ENCODE data around the gene EEF1AKMT3. TPM values are rescaled to one million over a fixed set of nuclear protein-coding genes. Genes with fewer than 3 reads are reported as not detected.
A peak's percentile ranks its signal among the peaks of the same experiment; 100 is the strongest.

Gene EEF1AKMT3
- total RNA-seq, 5 donors from 2014 or later (not counting 1 experiment from before 2014, with no cell fraction given) = 2.4 to 5.1 (median 3.4) TPM

DNA sequence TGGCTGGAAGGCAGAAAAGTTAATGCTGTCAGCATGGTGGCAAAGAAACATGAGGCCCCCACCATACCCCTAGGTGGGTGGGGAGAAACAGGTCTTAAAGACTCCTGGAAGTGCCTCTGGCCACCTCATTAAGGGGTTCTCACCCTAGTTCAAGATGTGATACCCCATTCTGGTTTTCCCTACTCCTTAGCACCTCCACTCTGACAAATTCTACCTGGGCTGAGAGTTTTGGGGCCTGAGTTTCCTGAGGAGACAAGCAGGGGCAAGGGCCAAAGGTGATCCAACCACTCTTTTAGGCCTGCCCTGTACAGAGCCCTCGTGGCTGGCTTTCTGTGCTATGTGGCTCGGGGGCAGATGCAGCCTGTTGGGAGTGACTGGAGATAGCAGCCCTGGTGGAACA, 54.0 kb downstream of the EEF1AKMT3 start:
- Histone ChIP-seq H3K4me3 (ENCODE audit: control insufficient read depth in 1 of 2, extremely low read depth in 1 of 2, low read length in 1 of 2) (no peak overlapping the region), H3K36me3 (ENCODE audit: control insufficient read depth in 2 of 2, extremely low read depth in 1 of 2, insufficient read depth in 1 of 2, low read length in 1 of 2) (peaks cover 15 to 84% of the 10 kb centered on the region in 2 donors), H3K27ac (ENCODE audit: low read length) (no peak overlapping the region), H3K9me3 (no peaks in the 10 kb centered on the region), H3K27me3 (replicated peaks in 1 of 2; ENCODE audit: control insufficient read depth in 2 of 2, extremely low read depth in 1 of 2, insufficient read depth in 2 of 2, low read length in 1 of 2) (no peaks in the 10 kb centered on the region), H3K4me1 (ENCODE audit: control insufficient read depth in 1 of 2, extremely low read depth in 1 of 2, insufficient read depth in 2 of 2, low read length in 2 of 2) (peaks cover 2 to 21% of the 10 kb centered on the region in 2 experiments)
- Mint-ChIP-seq H3K4me3 (no peak overlapping the region), H3K4me1 (peaks cover 25 to 34% (median 33%) of the 10 kb centered on the region in 3 donors), H3K27ac (no peak overlapping the region), H3K27me3 (no peaks in the 10 kb centered on the region), H3K36me3 (peaks cover 47% of the 10 kb centered on the region), H3K9me3 (no peaks in the 10 kb centered on the region)
- ChIA-PET POLR2A (no interaction called here), CTCF (no interaction called here)
- ATAC-seq (replicated peaks in 1 of 4) (no peak), DNase-seq (no peak)
- WGBS (ENCODE audit: insufficient coverage) = 100% methylated on average over 2 of the region's 2 CpGs

DNA sequence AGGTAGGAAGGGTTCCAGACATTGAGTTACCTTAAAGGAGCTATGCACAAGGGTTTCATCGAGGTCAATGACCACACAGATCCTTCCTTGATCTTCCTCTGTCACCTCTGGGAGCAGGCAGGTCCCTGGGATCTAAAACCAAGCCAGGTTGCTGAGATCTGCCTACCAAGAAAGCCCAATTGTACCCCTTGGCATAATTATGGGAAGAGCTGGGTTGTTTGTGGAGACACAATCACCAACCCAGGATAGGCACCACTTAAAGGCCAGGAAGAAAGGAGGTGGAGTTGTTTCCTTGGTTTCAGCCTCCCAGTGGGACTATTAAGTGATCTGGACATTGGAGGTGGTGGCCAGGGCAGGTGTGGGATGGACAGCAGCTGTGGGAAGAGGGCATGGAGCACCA, 54.6 kb downstream of the EEF1AKMT3 start:
- ATAC-seq (replicated peaks in 1 of 4) = no peak
- Histone ChIP-seq H3K9me3 (no peaks in the 10 kb centered on the region), H3K4me1 (ENCODE audit: control insufficient read depth in 1 of 2, extremely low read depth in 1 of 2, insufficient read depth in 2 of 2, low read length in 2 of 2) (peaks cover 8 to 26% of the 10 kb centered on the region in 2 experiments), H3K27me3 (replicated peaks in 1 of 2; ENCODE audit: control insufficient read depth in 2 of 2, extremely low read depth in 1 of 2, insufficient read depth in 2 of 2, low read length in 1 of 2) (no peaks in the 10 kb centered on the region), H3K4me3 (ENCODE audit: control insufficient read depth in 1 of 2, extremely low read depth in 1 of 2, low read length in 1 of 2) (no peak overlapping the region), H3K36me3 (ENCODE audit: control insufficient read depth in 2 of 2, extremely low read depth in 1 of 2, insufficient read depth in 1 of 2, low read length in 1 of 2) (peaks cover 15 to 83% of the 10 kb centered on the region in 2 donors), H3K27ac (ENCODE audit: low read length) (no peak overlapping the region)
- H3K27ac Mint-ChIP-seq = peak overlapping the region in 1 of 2 donors; percentile 39
- CTCF ChIA-PET = interaction anchor here in 1 of 2 donors (1.1 to 1.7 kb wide), 2 partner anchors 24 to 29 kb away, joined by 3 to 4 read pairs; no protein-coding TSS in a partner anchor
- H3K36me3 Mint-ChIP-seq = peaks cover 47% of the 10 kb centered on the region
- POLR2A ChIA-PET = interaction anchor here in 1 of 2 donors (0.5 to 1.0 kb wide), 2 partner anchors 10 to 82 kb away, joined by 3 to 4 read pairs; partner anchors contain the start of gene TSPAN31
- H3K4me3 Mint-ChIP-seq = no peak overlapping the region
- H3K9me3 Mint-ChIP-seq = no peaks in the 10 kb centered on the region
- no peak for DNase-seq
- 100% methylated on average over 1 of the region's 1 CpG for WGBS (ENCODE audit: insufficient coverage)
- H3K27me3 Mint-ChIP-seq = no peaks in the 10 kb centered on the region
- peaks cover 31 to 39% (median 39%) of the 10 kb centered on the region in 3 donors for H3K4me1 Mint-ChIP-seq

DNA sequence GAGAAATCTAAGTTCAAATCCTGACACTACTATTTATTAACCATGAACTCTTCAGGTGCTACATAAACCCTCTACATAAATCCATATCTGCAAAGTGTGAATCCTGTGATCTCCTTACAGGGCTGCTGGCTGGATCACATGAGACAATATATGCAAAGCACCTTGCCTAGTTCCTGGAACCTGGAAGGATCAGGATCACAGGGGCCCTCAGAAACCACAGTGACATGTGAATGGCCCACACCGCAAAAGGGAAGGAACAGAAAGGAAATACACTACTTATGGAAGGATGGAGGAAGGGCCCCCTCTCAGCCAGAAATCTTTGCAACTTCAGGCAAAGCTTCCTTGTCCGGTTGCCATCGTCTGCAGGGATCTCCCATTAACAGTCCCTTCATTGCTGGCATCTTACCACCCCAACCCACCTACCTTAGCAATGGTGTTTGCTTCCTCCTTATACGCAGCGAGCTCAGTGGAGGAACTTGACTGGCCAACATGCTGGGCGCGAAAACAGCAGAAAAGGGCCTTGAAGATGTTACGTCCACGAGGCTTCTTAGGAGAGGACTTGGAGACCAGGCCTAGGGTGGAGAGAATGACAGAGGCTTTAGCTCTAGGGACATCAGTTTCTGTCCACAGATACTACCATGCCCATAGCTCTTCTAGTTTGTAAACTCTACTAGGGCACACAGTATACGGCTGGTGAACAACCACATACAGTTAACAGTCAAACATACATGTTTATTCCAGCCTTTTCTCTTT, 56.8 kb downstream of the EEF1AKMT3 start:
- Mint-ChIP-seq H3K27ac (no peak overlapping the region), H3K27me3 (no peaks in the 10 kb centered on the region), H3K9me3 (no peaks in the 10 kb centered on the region), H3K4me3 (peak overlapping the region in 1 of 3 donors; percentile 30), H3K4me1 (peaks cover 50 to 61% (median 57%) of the 10 kb centered on the region in 3 donors), H3K36me3 (peaks cover 30% of the 10 kb centered on the region)
- 94% methylated on average over 8 of the region's 10 CpGs for WGBS (ENCODE audit: insufficient coverage)
- ATAC-seq (replicated peaks in 1 of 4) = no peak
- Histone ChIP-seq H3K9me3 (no peaks in the 10 kb centered on the region), H3K27ac (ENCODE audit: low read length) (no peak overlapping the region), H3K4me1 (ENCODE audit: control insufficient read depth in 1 of 2, extremely low read depth in 1 of 2, insufficient read depth in 2 of 2, low read length in 2 of 2) (peaks cover 21 to 49% of the 10 kb centered on the region in 2 experiments), H3K4me3 (ENCODE audit: control insufficient read depth in 1 of 2, extremely low read depth in 1 of 2, low read length in 1 of 2) (no peak overlapping the region), H3K27me3 (replicated peaks in 1 of 2; ENCODE audit: control insufficient read depth in 2 of 2, extremely low read depth in 1 of 2, insufficient read depth in 2 of 2, low read length in 1 of 2) (no peaks in the 10 kb centered on the region), H3K36me3 (ENCODE audit: control insufficient read depth in 2 of 2, extremely low read depth in 1 of 2, insufficient read depth in 1 of 2, low read length in 1 of 2) (peaks cover 15 to 62% of the 10 kb centered on the region in 2 donors)
- POLR2A ChIA-PET = interaction anchor here in 1 of 2 donors (1.4 kb wide), 1 partner anchor 13 kb away, joined by 4 read pairs; no protein-coding TSS in a partner anchor
- CTCF ChIA-PET = interaction anchor here (0.7 to 1.4 kb wide), 3 partner anchors 8 to 79 kb away, joined by 3 to 4 read pairs (median 3); no protein-coding TSS in a partner anchor
- DNase-seq = no peak

DNA sequence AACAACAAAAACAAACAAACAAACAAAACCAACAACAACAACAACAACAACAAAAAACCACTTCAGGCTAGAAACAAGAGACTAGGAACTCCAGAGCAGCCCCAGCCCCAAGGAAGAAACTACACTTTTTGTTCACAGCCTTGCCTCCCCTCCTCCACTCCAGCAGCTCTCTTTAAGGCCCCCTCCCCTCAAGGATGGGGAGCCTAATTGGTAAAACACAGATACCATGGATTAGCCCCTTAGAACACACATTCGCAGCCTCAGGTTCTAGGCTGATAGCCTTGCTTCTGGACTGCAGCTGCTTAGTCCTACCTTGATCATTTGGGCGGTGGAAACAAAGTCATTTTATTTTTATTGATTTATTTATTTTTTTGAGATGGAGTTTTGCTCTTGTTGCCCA, 58.0 kb downstream of the EEF1AKMT3 start:
- Histone ChIP-seq H3K27me3 (replicated peaks in 1 of 2; ENCODE audit: control insufficient read depth in 2 of 2, extremely low read depth in 1 of 2, insufficient read depth in 2 of 2, low read length in 1 of 2) (no peaks in the 10 kb centered on the region), H3K36me3 (ENCODE audit: control insufficient read depth in 2 of 2, extremely low read depth in 1 of 2, insufficient read depth in 1 of 2, low read length in 1 of 2) (peaks cover 6 to 50% of the 10 kb centered on the region in 2 donors), H3K4me3 (ENCODE audit: control insufficient read depth in 1 of 2, extremely low read depth in 1 of 2, low read length in 1 of 2) (no peak overlapping the region), H3K4me1 (ENCODE audit: control insufficient read depth in 1 of 2, extremely low read depth in 1 of 2, insufficient read depth in 2 of 2, low read length in 2 of 2) (peaks cover 22 to 61% of the 10 kb centered on the region in 2 experiments), H3K27ac (ENCODE audit: low read length) (no peak overlapping the region), H3K9me3 (no peaks in the 10 kb centered on the region)
- Mint-ChIP-seq H3K9me3 (no peaks in the 10 kb centered on the region), H3K27me3 (no peaks in the 10 kb centered on the region), H3K27ac (no peak overlapping the region), H3K36me3 (peaks cover 22% of the 10 kb centered on the region), H3K4me3 (peak overlapping the region in 2 of 3 donors; percentile 30 to 41), H3K4me1 (peaks cover 58 to 70% (median 68%) of the 10 kb centered on the region in 3 donors)
- WGBS (ENCODE audit: insufficient coverage) = no CpG with 5 or more reads among the region's 2 CpGs
- ChIA-PET POLR2A (interaction anchor here in 1 of 2 donors (0.6 to 1.4 kb wide), 2 partner anchors 12 to 67 kb away, joined by 4 read pairs; no protein-coding TSS in a partner anchor), CTCF (interaction anchor here (0.7 to 1.4 kb wide), 4 partner anchors 24 to 159 kb away, joined by 3 to 4 read pairs (median 3); no protein-coding TSS in a partner anchor)
- DNase-seq = no peak
- no peak for ATAC-seq (replicated peaks in 1 of 4)

Other genes starting within 250 kb of the EEF1AKMT3 start
- 100 to 1,000 TPM; 109 to 122 (median 114) TPM for gene MBD6, start 249.8 kb upstream of the EEF1AKMT3 start, total RNA-seq
- gene DCTN2, start 225.4 kb upstream of the EEF1AKMT3 start, total RNA-seq = 10 to 100 TPM; 60.1 to 81.9 (median 71.5) TPM
- 1 to 10 TPM in 2 of 5 donors, under 1 TPM in 3; 0.83 to 1.8 (median 0.92) TPM for gene KIF5A, start 222.6 kb upstream of the EEF1AKMT3 start, total RNA-seq
- gene PIP4K2C, start 181.4 kb upstream of the EEF1AKMT3 start, total RNA-seq = 10 to 100 TPM; 21.7 to 30.9 (median 27.9) TPM
- 10 to 100 TPM; 27.1 to 37.2 (median 30.4) TPM for gene DTX3, start 167.8 kb upstream of the EEF1AKMT3 start, total RNA-seq
- gene ARHGEF25, start 161.2 kb upstream of the EEF1AKMT3 start, total RNA-seq = 1 to 10 TPM in 1 of 5 donors, under 1 TPM in 4; 0.67 to 1.4 (median 0.84) TPM
- gene B4GALNT1, start 139.4 kb upstream of the EEF1AKMT3 start, total RNA-seq = under 1 TPM in 3 of 5 donors, not detected in 2; 0.16 to 0.54 (median 0.26) TPM
- gene OS9, start 78.5 kb upstream of the EEF1AKMT3 start, total RNA-seq = 100 to 1,000 TPM; 135 to 181 (median 164) TPM
- gene AGAP2, start 33.9 kb upstream of the EEF1AKMT3 start, total RNA-seq = 10 to 100 TPM; 43.2 to 74.6 (median 66.4) TPM
- gene TSPAN31, start 27.6 kb upstream of the EEF1AKMT3 start, total RNA-seq = 10 to 100 TPM; 12.8 to 25.6 (median 15.5) TPM
- gene CDK4, start 20.3 kb upstream of the EEF1AKMT3 start, total RNA-seq = 10 to 100 TPM; 24.1 to 53.9 (median 46.2) TPM
- gene MARCHF9, start 17.5 kb upstream of the EEF1AKMT3 start, total RNA-seq = 10 to 100 TPM; 45.4 to 72.9 (median 71.7) TPM
- 1 to 10 TPM in 3 of 5 donors, under 1 TPM in 2; 0.76 to 2.1 (median 1.2) TPM for gene CYP27B1, start 5.5 kb upstream of the EEF1AKMT3 start, total RNA-seq
- gene METTL1, start 509 bp upstream of the EEF1AKMT3 start, total RNA-seq = 10 to 100 TPM; 10.3 to 17.4 (median 14.5) TPM
- 10 to 100 TPM; 15.5 to 21.5 (median 20.2) TPM for gene TSFM, start 10.2 kb downstream of the EEF1AKMT3 start, total RNA-seq
- 10 to 100 TPM in 1 of 5 donors, 1 to 10 TPM in 4; 2.2 to 12.3 (median 8.9) TPM for gene AVIL, start 46.1 kb downstream of the EEF1AKMT3 start, total RNA-seq
- gene CTDSP2, start 74.1 kb downstream of the EEF1AKMT3 start, total RNA-seq = 100 to 1,000 TPM; 132 to 246 (median 234) TPM
- gene ATP23, start 169.0 kb downstream of the EEF1AKMT3 start, total RNA-seq = 1 to 10 TPM; 3.1 to 9.7 (median 7.7) TPM

All from T-cell (primary cell).